GM19395 (cell line): ENCODE results near the gene CERKL.

ENCODE experiments used
- ATAC-seq: cut with Tn5 transposase; IDR thresholded peaks from one replicate; pipeline ENCODE4 v1.9.1; 2021; ENCODE audit warnings: mild to moderate bottlenecking, moderate library complexity; ENCODE audit not compliant: unreplicated experiment

Gene CERKL

GRCh38 chr2:181678861-181679543, 22.1 kb upstream of the CERKL start:
- no peak for ATAC-seq

DNA sequence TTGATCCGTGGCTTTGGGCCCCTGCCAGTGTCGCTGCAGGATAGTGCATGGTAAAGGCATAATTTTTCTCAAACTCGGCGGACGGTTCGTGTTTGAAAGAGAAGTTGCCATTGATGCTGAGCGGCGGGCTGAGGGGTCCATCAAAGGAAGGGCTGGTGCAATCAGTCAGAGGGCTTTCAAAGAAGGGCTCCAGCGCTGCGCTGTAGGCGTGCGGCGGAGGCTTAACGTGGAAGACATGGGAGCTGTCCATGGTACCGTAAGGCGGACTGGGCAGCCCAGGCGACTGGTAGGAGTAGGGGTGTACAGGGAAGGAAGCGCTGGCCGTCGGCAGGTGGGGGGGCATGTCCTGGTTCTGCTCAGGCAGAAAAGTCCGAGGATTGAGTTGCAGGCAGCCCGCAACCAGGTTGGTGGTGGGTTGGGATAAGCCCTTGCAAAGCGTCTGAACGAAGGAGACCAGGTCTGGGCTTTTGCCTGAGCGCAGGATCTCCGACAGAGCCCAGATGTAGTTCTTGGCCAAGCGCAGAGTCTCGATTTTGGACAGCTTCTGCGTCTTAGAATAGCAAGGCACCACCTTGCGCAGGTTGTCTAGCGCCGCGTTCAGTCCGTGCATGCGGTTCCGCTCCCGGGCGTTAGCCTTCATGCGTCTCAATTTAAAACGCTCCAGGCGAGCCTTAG, 21.1 kb upstream of the CERKL start:
- ATAC-seq: no peak

DNA sequence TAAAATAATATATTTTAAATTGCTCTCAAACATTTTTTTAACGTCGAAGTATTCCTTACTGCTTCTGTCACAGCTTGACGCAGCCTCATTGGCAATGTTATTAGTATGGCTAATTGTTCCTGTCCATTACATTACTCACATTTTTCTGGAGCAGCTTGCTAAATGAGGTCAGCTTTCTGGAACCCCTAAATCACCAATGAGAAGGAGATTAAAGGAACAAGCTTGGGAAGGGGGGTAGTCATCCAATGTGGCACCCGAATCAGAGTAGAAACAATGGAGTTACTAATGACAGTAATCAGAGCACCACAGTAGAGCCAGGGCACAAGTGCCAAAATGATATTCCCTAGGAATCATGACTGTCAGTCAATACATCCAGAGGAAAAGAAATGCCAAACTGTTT, 18.3 kb upstream of the CERKL start:
- ATAC-seq: no peak

GRCh38 chr2:181674461-181674860, 17.6 kb upstream of the CERKL start:
- no peak for ATAC-seq

DNA sequence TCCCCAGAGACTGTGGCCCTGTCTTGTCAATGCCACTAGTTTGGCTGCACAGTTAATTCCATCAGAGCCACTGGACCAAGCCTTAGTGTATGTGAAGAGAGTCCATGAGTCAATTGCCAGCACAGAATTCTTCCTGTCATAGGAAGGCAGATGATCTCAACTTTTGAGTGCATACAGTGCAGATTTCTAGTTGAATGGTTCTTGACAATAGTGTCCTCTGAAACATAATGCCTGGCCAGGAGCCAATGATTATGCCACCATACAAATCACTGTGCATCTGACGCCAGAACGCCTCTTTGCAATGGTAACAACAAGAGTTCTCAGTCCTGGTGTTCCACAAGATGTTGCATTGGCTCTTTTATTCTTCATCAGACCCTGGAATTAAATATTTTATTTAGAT, 16.3 kb upstream of the CERKL start:
- peak; percentile 28 for ATAC-seq

DNA sequence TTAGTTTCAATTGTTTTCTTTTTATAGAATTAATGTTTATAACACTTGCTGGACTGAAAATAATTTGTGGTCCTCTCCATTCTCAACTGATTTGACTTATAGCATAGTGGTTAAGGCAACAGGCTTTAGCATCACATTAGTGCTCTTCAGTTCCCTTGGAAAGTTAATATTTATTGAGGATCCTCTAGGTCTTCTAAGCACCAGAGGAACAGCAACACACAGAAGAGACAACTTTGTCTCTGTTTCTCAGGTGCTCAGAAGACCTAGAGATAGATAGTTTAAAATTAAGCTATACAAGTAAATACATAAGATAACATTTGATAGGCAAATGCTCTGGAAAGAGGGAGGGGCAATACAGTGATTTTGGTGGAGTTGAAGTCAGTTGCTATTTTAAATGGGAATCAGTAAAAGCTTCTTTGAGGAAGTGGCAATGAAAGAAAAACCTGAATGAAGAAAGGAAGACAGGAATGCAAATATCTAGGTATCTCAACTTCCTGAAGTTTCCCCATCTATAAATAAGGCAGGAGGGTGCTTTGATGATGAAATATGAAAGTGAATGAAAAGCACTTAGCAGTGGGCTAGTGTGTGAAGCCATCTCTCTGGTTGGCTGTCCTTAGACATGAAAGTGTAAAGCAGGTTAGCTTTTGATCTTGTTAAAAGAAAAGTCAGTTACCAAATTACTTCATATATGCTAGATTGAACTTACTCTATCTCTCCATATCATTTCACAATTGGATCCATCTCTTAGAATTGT, 15.5 kb upstream of the CERKL start:
- peak; percentile 94 for ATAC-seq

GRCh38 chr2:181670632-181671031, 13.7 kb upstream of the CERKL start:
- ATAC-seq: no peak

GRCh38 chr2:181667234-181667633, 10.3 kb upstream of the CERKL start:
- ATAC-seq: no peak

DNA sequence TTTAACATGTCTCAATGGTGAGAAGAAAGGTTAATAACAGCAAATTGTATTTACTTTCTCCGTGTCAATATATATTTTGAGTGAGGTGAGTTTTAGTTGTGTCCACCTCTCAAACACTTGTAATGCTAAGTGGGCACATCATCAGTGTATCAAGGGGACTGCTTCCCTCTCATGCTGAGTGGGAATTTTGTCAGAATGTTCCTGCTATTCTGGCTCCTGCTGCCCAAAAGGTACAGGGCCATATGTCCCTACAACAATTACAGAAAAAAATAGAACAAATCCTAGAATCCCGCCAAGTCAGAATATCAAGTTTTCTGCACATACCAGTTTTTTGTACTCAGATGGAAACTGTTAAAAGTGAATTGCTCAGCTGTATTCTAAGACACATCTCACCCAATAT, 5.4 kb upstream of the CERKL start:
- no peak for ATAC-seq

DNA sequence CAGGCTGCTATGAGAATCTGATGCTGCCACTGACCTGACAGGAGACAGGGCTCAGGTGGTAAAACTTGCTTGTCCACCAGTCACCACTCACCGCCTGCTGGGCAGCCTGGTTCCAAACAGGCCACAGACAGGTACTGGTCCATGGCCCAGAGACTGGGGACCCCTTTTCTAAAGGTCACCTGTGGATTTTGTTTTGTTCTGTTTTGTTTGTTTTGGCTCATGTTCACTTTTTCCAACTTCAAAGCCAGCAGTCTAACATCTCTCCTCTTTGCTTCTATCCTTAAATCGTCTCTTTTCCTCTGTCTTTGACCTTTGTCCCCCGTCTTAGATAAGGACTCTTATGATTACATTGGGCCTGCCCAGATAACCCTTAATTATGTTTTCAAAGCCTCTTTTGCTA, 3.3 kb upstream of the CERKL start:
- ATAC-seq: no peak

DNA sequence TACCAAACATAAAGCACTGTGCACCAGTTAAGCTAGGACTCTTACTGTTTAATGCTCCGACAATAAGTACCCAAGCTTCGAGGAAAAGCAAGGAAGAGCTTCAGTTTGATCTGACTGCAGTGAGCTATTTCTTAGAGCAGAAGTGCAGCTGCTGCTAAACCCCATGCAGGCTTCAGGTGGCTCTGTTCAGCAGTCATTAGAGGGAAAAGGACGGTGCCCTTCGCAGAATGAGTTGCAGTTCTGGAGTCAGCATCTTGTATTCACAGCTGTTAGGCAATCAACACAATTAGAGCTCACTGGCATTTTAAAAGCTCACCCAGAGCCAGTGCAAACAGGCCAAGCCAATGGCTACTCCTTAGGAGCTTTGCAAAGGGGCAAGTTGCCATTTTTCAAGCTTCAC, 1.5 kb upstream of the CERKL start:
- ATAC-seq: no peak

GRCh38 chr2:181657379-181657778, 474 bp upstream of the CERKL start:
- ATAC-seq: peak; percentile 3

DNA sequence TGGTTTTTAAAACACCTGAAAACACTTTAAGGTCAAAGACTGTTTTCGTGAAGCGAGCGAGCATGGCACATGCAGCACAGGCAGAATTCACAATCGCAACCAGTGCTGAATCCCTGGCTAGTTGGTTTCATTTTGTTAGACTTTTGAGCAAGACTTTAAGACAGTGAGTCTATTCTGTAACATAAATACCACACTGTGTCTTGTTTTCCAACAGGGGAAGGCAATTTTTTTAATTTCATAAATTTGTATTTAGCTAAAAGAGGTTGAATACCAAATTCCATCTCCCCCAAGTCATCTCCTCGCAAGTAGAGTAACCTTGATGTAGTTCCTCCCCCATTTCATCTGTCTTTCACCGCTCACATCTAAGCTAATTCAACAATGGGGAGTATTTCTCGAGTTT, 1.4 kb downstream of the CERKL start:
- ATAC-seq: no peak

GRCh38 chr2:181649436-181649979, 7.4 kb downstream of the CERKL start:
- no peak for ATAC-seq

GRCh38 chr2:181648478-181649155, 8.3 kb downstream of the CERKL start:
- ATAC-seq: peak; percentile 63

- ATAC-seq: peak; percentile 56
Measured at GRCh38 chr2:181646415-181646987, 10.4 kb downstream of the CERKL start.

DNA sequence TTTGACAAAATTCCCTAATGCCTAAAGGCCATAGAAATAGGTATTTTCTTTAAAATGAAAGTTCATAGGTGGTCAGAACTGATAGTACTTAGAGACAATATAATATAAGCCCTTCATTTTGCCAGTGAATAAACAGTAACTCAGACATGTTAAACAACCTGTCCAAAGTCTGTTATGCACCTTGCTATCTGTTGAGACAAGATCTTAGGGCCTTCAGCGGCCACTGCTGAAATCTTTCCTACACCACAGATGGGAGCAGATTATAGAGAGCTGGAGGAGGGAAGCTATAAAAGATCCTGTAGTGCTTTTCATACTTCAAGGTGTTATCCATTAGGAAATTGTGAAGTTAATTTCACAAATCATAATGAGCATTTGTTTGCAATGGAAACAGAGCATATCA, 13.8 kb downstream of the CERKL start:
- no peak for ATAC-seq

DNA sequence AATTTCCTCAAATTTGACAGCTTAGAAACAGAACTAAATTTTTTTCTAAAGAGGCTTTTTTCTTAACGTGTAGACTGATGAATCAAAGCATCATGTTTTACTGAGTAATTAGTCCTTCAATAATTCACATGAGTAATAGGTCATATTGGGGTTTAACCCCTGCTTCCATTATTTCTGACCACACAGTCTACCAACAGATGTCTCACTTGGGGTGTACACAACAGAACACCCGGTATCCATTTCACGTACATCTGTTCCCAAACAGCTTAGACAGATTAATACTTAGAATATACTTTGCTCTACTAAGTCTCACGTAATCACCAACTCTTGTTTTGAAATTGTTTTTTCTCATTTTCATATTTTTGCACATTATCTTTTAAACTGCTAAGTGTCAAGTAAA, 14.8 kb downstream of the CERKL start:
- ATAC-seq: no peak

DNA sequence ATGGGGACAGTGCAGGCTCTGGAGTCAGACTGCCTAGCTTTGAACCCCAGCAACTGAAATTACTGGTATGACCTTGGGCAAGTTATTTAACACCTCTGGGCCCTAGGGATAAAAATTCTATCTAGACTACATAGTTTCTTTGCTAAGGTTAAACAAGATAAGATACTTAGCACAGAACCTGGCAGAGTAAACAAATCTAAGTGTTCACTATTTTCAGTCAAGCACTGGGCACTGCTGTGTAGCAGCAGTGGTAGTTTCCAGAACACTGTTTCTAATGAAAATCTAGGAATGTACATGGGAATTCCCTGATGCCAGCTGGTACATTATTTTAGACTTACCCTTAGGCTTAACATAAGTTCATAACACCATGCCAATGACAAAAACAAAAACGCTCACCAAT, 17.2 kb downstream of the CERKL start:
- no peak for ATAC-seq

DNA sequence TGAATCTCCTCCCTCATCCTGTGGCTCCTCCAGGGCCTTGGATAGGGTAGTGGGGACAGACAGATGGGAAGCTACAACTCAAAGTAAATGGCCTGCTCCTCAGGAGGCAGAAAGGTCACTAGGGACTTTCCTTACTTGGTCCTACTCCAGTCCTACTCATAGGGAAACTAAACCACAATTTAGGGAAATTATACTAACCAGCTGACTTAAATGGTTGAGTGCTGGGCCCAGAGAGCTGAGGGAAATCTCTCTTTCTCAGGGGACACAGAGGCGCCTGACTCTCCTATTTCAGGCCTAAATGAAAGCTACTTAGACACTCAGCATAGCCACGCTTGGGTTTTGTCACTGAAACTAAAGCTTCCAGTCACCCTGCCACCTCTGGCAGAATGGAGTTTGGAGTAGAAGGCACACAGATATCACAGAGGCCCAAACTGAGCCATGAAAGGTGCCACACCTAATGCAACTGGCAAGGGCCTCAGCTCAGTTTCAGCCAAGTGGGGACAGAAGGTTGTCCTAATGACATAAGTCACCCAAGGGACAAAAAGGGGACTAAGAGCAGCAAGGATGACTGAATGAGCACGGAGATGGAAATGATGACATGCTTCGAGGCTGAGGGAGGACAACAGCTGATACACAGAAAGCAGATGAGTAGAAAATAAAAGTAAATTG, 24.0 kb downstream of the CERKL start:
- peak; percentile 77 for ATAC-seq
